Sigmoid colon (tissue), 4 donors: Measurements from ENCODE around the gene AGBL1.

Source experiments
- POLR2AphosphoS5 ChIP-seq, 4 donors: sonication (generic); formaldehyde crosslinking; IDR thresholded peaks; one replicate each; pipeline ENCODE4 v1.6.1; 2017; ENCODE audit warnings: antibody characterized with exemption in 4 of 4
- TF ChIP-seq, protein P1 (sequence below), 4 experiments: fragments of 450-650 bp in 3 of 4; fragments of 200-600 bp in 1 of 4; IDR thresholded peaks; one replicate each; pipeline ENCODE4 v1.5.1; 2016 to 2019; ENCODE audit warnings: antibody characterized with exemption in 4 of 4, mild to moderate bottlenecking in 3 of 4, moderate library complexity in 2 of 4

DNA sequence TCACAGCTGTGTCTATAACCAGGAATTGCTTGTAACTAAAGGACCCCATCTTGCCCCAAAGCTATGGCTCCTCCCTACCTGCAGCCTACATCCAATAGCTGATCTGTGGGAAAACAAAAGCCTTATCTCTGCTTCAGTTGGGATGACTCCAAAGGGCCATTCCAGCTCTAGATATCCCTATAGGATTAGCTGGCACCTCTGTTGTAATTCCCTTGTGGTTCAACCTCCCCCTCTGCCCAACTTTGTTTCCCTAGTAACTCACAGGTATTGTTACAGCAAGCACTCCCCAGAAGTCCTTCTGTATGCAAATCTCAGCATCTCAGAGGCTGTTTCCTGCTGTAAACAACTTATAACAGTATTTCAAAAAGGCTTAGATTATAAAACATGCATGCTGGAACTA is 478.6 kb downstream of the AGBL1 start:
- TF ChIP-seq, protein P1, sequence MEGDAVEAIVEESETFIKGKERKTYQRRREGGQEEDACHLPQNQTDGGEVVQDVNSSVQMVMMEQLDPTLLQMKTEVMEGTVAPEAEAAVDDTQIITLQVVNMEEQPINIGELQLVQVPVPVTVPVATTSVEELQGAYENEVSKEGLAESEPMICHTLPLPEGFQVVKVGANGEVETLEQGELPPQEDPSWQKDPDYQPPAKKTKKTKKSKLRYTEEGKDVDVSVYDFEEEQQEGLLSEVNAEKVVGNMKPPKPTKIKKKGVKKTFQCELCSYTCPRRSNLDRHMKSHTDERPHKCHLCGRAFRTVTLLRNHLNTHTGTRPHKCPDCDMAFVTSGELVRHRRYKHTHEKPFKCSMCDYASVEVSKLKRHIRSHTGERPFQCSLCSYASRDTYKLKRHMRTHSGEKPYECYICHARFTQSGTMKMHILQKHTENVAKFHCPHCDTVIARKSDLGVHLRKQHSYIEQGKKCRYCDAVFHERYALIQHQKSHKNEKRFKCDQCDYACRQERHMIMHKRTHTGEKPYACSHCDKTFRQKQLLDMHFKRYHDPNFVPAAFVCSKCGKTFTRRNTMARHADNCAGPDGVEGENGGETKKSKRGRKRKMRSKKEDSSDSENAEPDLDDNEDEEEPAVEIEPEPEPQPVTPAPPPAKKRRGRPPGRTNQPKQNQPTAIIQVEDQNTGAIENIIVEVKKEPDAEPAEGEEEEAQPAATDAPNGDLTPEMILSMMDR (IDR thresholded peaks at IDR 0.05): no peak
- TF ChIP-seq POLR2AphosphoS5 (IDR thresholded peaks at IDR 0.05): no peak
